MG63 (cell line): ENCODE data around the gene FHL5. TPM values are rescaled to one million over a fixed set of nuclear protein-coding genes. Genes with fewer than 3 reads are reported as not detected.
"Not testable (repeated sequence)": the region's sequence is repeated elsewhere in the genome, so short reads cannot be mapped to it uniquely, and the experiment has no call there.

Experiments
- DNase-seq: peaks from one replicate; pipeline ENCODE4 v3.0.0-alpha.2; 2020
- H3K27me3 ChIP-seq: fragments of 250-450 bp; sonication (Bioruptor Pico); 2 replicates; pipeline ENCODE4 v1.5.1; 2020; ENCODE audit warnings: mild to moderate bottlenecking, moderate library complexity
- H3K36me3 ChIP-seq: fragments of 250-450 bp; sonication (Bioruptor Pico); 2 replicates; pipeline ENCODE4 v1.5.1; 2020; ENCODE audit warnings: mild to moderate bottlenecking, moderate library complexity
- H3K4me3 ChIP-seq: fragments of 250-450 bp; sonication (Bioruptor Pico); 2 replicates; pipeline ENCODE4 v1.5.1; 2020; ENCODE audit warnings: mild to moderate bottlenecking, moderate library complexity
- H3K9me3 ChIP-seq: fragments of 250-450 bp; sonication (Bioruptor Pico); 2 replicates; pipeline ENCODE4 v1.5.1; 2020; ENCODE audit warnings: mild to moderate bottlenecking, moderate library complexity
- total RNA-seq: library from RNA; depleted of rRNA; stranded (reverse); fragments of >200 nt; shearing (Covaris generic); gene quantifications from 2 replicates; pipeline ENCODE4 v1.2.3, GENCODE V29; 2014; ENCODE audit warnings: low replicate concordance

The FHL5 gene
- total RNA-seq, 1 experiment from 2014 or later: not detected

- DNase-seq: no peak
- Histone ChIP-seq H3K27me3 (no peaks in the 10 kb centered on the region), H3K36me3 (no peaks in the 10 kb centered on the region), H3K4me3 (no peak overlapping the region), H3K9me3 (peaks cover 2% of the 10 kb centered on the region; the same call in 1 of the 2 replicates)
Measured at GRCh38 chr6:96576221-96576620, 13.3 kb downstream of the FHL5 start.

- no peak for DNase-seq
- H3K4me3 ChIP-seq: no peak overlapping the region
- no peaks in the 10 kb centered on the region for H3K9me3 ChIP-seq
- no peaks in the 10 kb centered on the region for H3K27me3 ChIP-seq
- H3K36me3 ChIP-seq: no peaks in the 10 kb centered on the region
Measured at GRCh38 chr6:96582021-96582420, 19.1 kb downstream of the FHL5 start.

- no peaks in the 10 kb centered on the region for H3K27me3 ChIP-seq
- no peak for DNase-seq
- no peaks in the 10 kb centered on the region for H3K36me3 ChIP-seq
- no peaks in the 10 kb centered on the region for H3K9me3 ChIP-seq
- no peak overlapping the region for H3K4me3 ChIP-seq
Measured at GRCh38 chr6:96582436-96582835, 19.5 kb downstream of the FHL5 start.

- Histone ChIP-seq H3K27me3 (no peaks in the 10 kb centered on the region), H3K36me3 (no peaks in the 10 kb centered on the region), H3K4me3 (no peak overlapping the region), H3K9me3 (no peaks in the 10 kb centered on the region)
- DNase-seq: no peak
Measured at GRCh38 chr6:96604420-96604819, 41.5 kb downstream of the FHL5 start.

- DNase-seq: no peak
- H3K36me3 ChIP-seq: no peaks in the 10 kb centered on the region
- H3K27me3 ChIP-seq: no peaks in the 10 kb centered on the region
- H3K9me3 ChIP-seq: no peaks in the 10 kb centered on the region
- no peak overlapping the region for H3K4me3 ChIP-seq
Measured at GRCh38 chr6:96608074-96608473, 45.1 kb downstream of the FHL5 start.

GRCh38 chr6:96610019-96610418, 47.1 kb downstream of the FHL5 start:
- Histone ChIP-seq H3K36me3 (no peaks in the 10 kb centered on the region), H3K9me3 (no peaks in the 10 kb centered on the region), H3K4me3 (no peak overlapping the region), H3K27me3 (no peaks in the 10 kb centered on the region)
- DNase-seq: no peak

GRCh38 chr6:96611342-96611991, 48.5 kb downstream of the FHL5 start:
- H3K9me3 ChIP-seq: no peaks in the 10 kb centered on the region
- H3K27me3 ChIP-seq: no peaks in the 10 kb centered on the region
- DNase-seq: no peak
- no peak overlapping the region for H3K4me3 ChIP-seq
- H3K36me3 ChIP-seq: no peaks in the 10 kb centered on the region

- Histone ChIP-seq H3K9me3 (no peaks in the 10 kb centered on the region), H3K4me3 (no peak overlapping the region), H3K27me3 (no peaks in the 10 kb centered on the region), H3K36me3 (no peaks in the 10 kb centered on the region)
- DNase-seq: no peak
Measured at GRCh38 chr6:96613291-96613999, 50.5 kb downstream of the FHL5 start.

GRCh38 chr6:96620851-96621250, 57.9 kb downstream of the FHL5 start:
- no peak for DNase-seq
- H3K4me3 ChIP-seq: no peak overlapping the region
- no peaks in the 10 kb centered on the region for H3K36me3 ChIP-seq
- no peaks in the 10 kb centered on the region; the same call in 1 of the 2 replicates for H3K27me3 ChIP-seq
- H3K9me3 ChIP-seq: no peaks in the 10 kb centered on the region

- no peak for DNase-seq
- Histone ChIP-seq H3K27me3 (no peaks in the 10 kb centered on the region; the same call in 1 of the 2 replicates), H3K9me3 (no peaks in the 10 kb centered on the region), H3K36me3 (no peaks in the 10 kb centered on the region), H3K4me3 (no peak overlapping the region)
Measured at GRCh38 chr6:96621983-96622382, 59.1 kb downstream of the FHL5 start.

- no peak overlapping the region for H3K4me3 ChIP-seq
- no peak for DNase-seq
- no peaks in the 10 kb centered on the region; the same call in 1 of the 2 replicates for H3K27me3 ChIP-seq
- no peaks in the 10 kb centered on the region for H3K9me3 ChIP-seq
- H3K36me3 ChIP-seq: no peaks in the 10 kb centered on the region
Measured at GRCh38 chr6:96624957-96625356, 62.0 kb downstream of the FHL5 start.

- no peak for DNase-seq
- Histone ChIP-seq H3K9me3 (no peaks in the 10 kb centered on the region), H3K4me3 (no peak overlapping the region), H3K27me3 (no peaks in the 10 kb centered on the region; the same call in 1 of the 2 replicates), H3K36me3 (no peaks in the 10 kb centered on the region)
Measured at GRCh38 chr6:96626759-96627364, 63.9 kb downstream of the FHL5 start.

- no peaks in the 10 kb centered on the region; the same call in 1 of the 2 replicates for H3K9me3 ChIP-seq
- H3K36me3 ChIP-seq: no peaks in the 10 kb centered on the region
- no peak overlapping the region for H3K4me3 ChIP-seq
- no peaks in the 10 kb centered on the region for H3K27me3 ChIP-seq
- DNase-seq: peak; percentile 10
Measured at GRCh38 chr6:96631248-96631647, 68.3 kb downstream of the FHL5 start.

GRCh38 chr6:96637979-96638378, 75.1 kb downstream of the FHL5 start:
- H3K4me3 ChIP-seq, H3K9me3 ChIP-seq, DNase-seq, H3K27me3 ChIP-seq, H3K36me3 ChIP-seq: not testable (repeated sequence)

- no peaks in the 10 kb centered on the region for H3K9me3 ChIP-seq
- no peak overlapping the region for H3K4me3 ChIP-seq
- no peak for DNase-seq
- no peaks in the 10 kb centered on the region for H3K27me3 ChIP-seq
- H3K36me3 ChIP-seq: no peaks in the 10 kb centered on the region
Measured at GRCh38 chr6:96645106-96645505, 82.2 kb downstream of the FHL5 start.

GRCh38 chr6:96649926-96650325, 87.0 kb downstream of the FHL5 start:
- Histone ChIP-seq H3K27me3 (no peaks in the 10 kb centered on the region), H3K4me3 (no peak overlapping the region), H3K9me3 (no peaks in the 10 kb centered on the region), H3K36me3 (no peaks in the 10 kb centered on the region)
- no peak for DNase-seq

- no peaks in the 10 kb centered on the region for H3K36me3 ChIP-seq
- H3K9me3 ChIP-seq: no peaks in the 10 kb centered on the region
- H3K4me3 ChIP-seq: no peak overlapping the region
- H3K27me3 ChIP-seq: no peaks in the 10 kb centered on the region
- DNase-seq: no peak
Measured at GRCh38 chr6:96651816-96652215, 88.9 kb downstream of the FHL5 start.

- no peaks in the 10 kb centered on the region for H3K9me3 ChIP-seq
- H3K27me3 ChIP-seq: no peaks in the 10 kb centered on the region
- no peak for DNase-seq
- no peaks in the 10 kb centered on the region for H3K36me3 ChIP-seq
- H3K4me3 ChIP-seq: no peak overlapping the region
Measured at GRCh38 chr6:96652552-96652951, 89.6 kb downstream of the FHL5 start.
